ENCODE results near the gene FTCD.
"Not testable (repeated sequence)": the region's sequence is repeated elsewhere in the genome, so short reads cannot be mapped to it uniquely, and the experiment has no call there.

Gene FTCD

DNA sequence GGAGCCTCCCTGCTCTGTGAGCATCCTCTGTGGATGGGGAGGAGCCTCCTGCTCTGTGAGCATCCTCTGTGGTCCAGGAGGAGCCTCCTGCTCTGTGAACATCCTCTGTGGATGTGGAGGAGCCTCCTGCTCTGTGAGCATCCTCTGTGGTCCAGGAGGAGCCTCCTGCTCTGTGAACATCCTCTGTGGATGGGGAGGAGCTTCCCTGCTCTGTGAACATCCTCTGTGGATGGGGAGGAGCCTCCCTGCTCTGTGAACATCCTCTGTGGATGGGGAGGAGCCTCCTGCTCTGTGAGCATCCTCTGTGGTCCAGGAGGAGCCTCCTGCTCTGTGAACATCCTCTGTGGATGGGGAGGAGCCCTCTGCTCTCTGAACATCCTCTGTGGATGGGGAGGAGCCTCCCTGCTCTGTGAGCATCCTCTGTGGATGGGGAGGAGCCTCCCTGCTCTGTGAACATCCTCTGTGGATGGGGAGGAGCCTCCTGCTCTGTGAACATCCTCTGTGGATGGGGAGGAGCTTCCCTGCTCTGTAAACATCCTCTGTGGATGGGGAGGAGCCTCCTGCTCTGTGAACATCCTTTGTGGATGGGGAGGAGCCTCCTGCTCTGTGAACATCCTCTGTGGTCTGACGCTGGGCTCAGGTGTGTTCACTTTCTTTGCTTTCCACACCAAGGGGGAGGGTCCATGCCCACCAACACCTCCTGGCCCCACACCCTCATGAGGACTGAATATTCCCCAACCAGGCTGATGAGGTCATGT, 15.2 kb upstream of the FTCD start:
- DNase-seq, result not testable (repeated sequence)

DNA sequence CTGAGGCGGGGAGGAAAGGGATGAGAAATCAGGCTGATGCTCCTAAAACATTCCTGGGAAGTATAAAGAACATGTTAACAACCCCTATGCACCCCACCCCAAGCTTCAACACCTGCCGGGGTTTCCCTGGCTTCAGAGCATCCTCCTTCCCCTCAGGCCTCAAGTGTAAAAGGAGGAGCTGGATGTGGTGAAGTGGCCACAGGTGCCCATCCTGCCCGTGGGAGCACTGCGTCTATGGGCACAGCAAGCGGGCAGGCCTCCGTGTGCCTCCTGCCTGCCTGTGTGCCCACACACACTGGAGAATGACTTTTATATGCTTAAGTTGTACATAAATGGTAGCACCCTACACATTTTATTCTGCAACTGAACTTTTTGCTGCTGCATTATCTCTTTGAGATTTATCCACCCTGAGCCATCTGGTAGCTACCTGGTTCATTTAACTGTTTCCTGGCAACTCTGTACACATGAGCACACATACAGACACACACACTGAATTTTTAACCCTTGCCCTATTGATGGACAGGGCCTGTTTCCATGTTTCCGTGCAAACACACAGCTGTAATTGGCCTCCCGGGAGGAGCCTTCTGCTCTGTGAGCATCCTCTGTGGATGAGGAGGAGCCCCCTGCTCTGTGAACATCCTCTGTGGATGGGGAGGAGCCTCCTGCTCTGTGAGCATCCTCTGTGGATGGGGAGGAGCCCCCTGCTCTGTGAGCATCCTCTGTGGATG, 13.4 kb upstream of the FTCD start:
- DNase-seq, result no peak

GRCh38 chr21:46168238-46168637, 12.9 kb upstream of the FTCD start:
- no peak for DNase-seq

DNA sequence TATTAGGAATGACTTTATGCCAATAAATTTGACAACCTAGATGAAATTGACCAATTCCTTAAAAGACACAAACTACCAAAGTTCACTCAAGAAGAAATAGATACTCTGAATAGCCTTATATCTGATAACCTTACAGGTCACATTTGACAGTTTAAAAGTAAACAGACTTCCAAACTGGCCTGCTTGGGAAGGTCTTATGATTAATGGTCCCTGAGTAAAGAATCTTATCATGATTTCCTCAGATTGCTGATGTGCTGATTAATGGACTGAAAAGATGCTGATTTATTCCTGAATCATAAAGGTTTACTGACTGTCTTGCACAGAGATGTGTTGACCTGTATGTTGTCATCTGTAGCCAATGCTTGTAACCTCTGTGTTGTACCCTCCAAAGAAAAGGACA, 9.7 kb upstream of the FTCD start:
- DNase-seq, result no peak

DNA sequence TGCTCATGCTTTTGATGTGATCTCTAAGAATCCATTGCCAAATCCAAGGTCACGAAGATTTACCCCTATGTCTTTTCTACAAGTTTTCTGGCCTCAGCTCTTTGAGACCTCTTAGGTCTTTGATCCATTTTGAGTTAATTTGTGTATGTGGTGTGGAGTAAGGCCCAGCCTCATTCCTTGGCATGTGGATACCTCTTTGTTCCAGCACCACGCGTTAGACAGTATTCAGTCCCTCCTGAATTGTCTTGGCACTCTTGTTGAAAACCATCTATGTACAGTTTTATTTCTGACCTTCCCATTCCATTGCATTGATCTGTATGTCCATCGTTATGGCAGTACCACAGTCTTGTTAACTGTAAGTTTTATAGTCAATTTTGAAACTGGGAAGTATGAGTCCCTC, 8.0 kb upstream of the FTCD start:
- DNase-seq, result no peak

- no peak for DNase-seq
These were observed 6.5 kb upstream of the FTCD start for GRCh38 chr21:46161633-46162592.

GRCh38 chr21:46160907-46161632, 5.7 kb upstream of the FTCD start:
- no peak for DNase-seq

DNA sequence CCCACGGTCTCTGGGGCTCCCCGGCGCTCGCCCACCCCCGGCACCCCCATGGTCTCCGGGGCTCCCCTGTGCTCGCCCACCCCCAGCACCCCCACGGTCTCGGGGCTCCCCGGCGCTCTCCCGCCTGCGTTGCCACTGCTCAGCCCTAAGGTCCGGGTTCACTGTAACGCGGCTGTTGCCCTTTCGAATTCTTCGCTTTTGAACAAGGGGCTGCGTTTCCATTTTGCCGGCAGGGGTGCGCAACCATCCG, 5.2 kb upstream of the FTCD start:
- DNase-seq, result no peak

- DNase-seq, result no peak
These were observed 4.7 kb upstream of the FTCD start for GRCh38 chr21:46159841-46160656.

- no peak for DNase-seq
These were observed 4.0 kb upstream of the FTCD start for GRCh38 chr21:46159390-46159789.

DNA sequence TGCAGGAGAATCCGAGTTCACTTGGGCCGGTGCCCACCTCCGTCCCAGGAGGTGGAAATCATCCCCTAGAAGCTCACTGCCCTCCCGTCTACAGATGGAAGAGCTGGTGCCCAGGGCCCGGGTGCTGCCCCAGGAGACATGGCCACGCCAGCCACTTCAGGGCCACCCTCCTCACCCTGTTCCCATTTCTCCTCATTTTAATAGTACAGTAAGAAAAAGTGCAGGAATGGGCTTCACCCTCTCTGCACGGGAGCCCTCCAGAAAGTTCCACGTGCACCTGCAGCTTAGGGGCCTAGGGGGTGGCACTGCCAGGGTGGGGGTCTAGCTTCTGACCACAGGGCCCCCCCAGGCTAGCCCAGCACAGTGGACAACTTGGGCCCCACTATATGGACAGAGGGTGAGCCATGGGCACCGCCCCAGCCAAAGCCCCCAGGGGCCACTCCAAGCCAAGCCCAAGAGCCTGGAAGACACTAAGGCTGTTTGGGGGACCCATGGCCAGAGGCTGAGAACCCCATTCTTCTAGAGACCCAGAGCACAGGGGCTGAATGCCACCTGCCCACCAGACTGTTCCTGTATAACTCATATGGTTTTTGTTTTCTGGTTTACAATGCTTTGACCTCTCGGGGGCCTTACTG, 3.4 kb upstream of the FTCD start:
- no peak for DNase-seq

- DNase-seq, result no peak
These were observed 2.6 kb upstream of the FTCD start for GRCh38 chr21:46157987-46158451.

- no peak for DNase-seq
These were observed 2.1 kb upstream of the FTCD start for GRCh38 chr21:46157396-46157986.

- DNase-seq, result no peak
These were observed 1.3 kb upstream of the FTCD start for GRCh38 chr21:46156678-46157077.

DNA sequence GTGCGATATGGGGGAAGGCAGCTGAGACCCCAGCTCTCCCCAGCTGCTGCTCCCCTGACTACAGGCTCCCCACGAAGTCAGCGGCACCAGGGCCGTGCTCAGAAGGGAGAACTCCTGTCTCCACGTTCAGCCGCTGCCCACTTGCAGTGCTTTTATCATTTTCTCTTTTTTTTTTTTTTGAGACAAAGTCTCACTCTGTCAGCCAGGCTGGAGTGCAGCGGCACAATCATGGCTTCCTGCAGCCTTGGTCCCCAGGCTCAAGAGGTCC, 933 bp upstream of the FTCD start:
- DNase-seq, result no peak

GRCh38 chr21:46154955-46155513, 345 bp downstream of the FTCD start:
- DNase-seq, result no peak

DNA sequence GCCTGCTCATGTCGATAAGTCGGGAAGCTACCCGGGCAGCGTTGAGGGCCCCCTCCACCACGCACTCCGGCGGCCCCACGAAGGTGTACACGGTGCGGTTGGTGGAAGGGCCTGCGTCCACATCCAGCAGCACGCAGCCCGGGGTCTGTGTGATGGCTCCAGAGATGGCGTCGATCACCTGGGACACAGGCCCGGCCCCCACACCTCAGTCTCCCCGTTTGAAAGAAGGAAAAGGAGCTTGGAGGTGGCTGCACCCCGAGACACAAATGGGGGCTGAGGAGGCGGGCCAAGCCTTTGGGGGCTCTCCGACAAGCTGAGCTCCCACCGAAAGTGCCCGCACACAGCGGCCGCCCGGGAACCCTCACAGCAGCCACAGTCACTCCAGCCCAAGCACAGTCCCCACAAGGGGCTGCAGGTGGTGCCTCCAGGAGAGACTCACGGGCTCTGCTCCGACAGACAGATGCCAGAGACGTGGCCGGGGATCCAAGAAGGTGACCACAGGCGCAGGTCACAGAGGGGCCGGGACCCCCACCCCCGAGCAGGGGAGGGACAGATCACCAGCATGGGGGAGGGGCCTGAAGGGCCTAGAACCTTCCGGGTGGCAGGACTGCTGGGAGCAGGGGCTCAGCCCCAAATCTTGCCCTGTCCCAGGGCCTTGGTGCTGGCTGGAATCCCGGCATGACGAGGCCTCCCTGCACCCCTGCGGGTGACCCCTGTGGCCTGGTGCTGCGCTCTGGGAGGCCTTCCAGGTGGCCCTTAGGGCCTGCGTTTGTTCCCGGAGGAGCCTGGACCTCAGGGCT, 1.0 kb downstream of the FTCD start:
- DNase-seq, result no peak

DNA sequence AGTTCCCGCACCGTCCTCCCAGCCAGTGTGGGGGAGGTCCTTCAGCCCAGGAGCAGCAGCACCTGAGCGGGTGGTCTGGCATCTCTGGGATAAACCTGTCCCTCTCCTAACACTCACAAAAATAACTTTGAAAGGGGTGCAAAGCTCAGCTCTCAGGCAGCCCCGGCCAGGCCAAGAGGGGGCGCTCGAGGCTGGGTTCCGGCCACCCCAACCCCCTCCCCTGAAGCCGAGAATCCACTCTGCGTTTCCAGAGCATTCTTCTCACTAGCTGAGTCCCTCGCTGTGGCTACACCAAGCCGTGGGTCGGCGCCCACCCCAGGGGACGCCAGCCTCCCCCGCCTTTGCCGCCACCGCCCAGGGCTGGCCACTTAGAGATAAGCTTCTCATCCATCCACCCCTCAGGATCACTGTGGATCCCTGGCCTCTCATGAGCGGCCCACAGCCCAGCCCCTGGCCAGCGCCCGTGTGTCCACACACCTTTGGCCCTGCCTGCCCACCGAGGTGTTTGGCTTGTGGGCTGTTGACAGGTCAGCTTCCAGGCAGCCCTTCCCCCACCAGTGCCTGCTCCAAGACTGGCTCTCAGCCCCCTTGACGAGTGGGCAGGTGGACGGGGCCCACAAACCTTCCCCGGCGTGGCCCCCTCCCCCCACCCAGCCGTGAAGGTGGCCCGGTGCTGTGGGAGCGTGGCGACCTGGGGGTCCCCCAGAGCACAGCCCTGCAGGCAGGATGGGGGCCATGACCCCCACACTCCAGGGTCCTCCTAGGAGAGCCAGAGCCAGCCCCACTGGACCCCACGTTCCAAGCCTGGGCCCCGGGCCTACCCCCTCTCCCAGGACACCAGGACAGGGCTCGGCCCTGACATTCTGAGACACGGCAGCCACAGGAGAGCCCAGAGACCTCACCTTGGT, 1.9 kb downstream of the FTCD start:
- peak; percentile 55 for DNase-seq

GRCh38 chr21:46152927-46153246, 2.5 kb downstream of the FTCD start:
- no peak for DNase-seq

Data from NCI-H1436 (cell line).